Mesenchymal stem cell (in vitro differentiated cells and primary cell): ENCODE measurements around the gene MACROD1.

Experiments used
- DNase-seq: peaks from one replicate; pipeline ENCODE4 v3.0.0-alpha.2; 2013
- H2AFZ ChIP-seq: one replicate; pipeline ENCODE4 v1.6.1; 2013; ENCODE audit warnings: low read depth, mild to moderate bottlenecking, control low read depth, inconsistent platforms, low read length, moderate library complexity
- H2AK5ac ChIP-seq: 2 replicates; pipeline ENCODE4 v1.6.1; 2013; ENCODE audit warnings: low read length, moderate library complexity, mild to moderate bottlenecking, inconsistent platforms; ENCODE audit not compliant: severe bottlenecking
- H2BK120ac ChIP-seq: one replicate; pipeline ENCODE4 v1.6.1; 2013; ENCODE audit warnings: low read depth, mild to moderate bottlenecking, inconsistent platforms, low read length, moderate library complexity
- H2BK12ac ChIP-seq, 2 experiments: one replicate each; pipeline ENCODE4 v1.6.1; 2013; ENCODE audit warnings: inconsistent platforms in 2 of 2, low read length in 2 of 2, mild to moderate bottlenecking in 2 of 2, moderate library complexity in 2 of 2, control low read depth in 1 of 2
- H2BK15ac ChIP-seq: one replicate; pipeline ENCODE4 v1.6.1; 2013; ENCODE audit warnings: mild to moderate bottlenecking, low read depth, inconsistent platforms; ENCODE audit not compliant: poor library complexity, severe bottlenecking
- H2BK5ac ChIP-seq: 2 replicates; pipeline ENCODE4 v1.6.1; 2013; ENCODE audit warnings: low read depth, mild to moderate bottlenecking, low read length, control low read depth, inconsistent platforms; ENCODE audit not compliant: poor library complexity, severe bottlenecking
- H3K14ac ChIP-seq, 2 experiments: one replicate each; pipeline ENCODE4 v1.6.1; 2013; ENCODE audit warnings: inconsistent platforms in 2 of 2, low read length in 2 of 2, control low read depth in 1 of 2, mild to moderate bottlenecking in 1 of 2, moderate library complexity in 1 of 2
- H3K18ac ChIP-seq, 2 experiments: one replicate each; pipeline ENCODE4 v1.6.1; 2013; ENCODE audit warnings: inconsistent platforms in 2 of 2, low read length in 2 of 2, control low read depth in 1 of 2, low read depth in 1 of 2, mild to moderate bottlenecking in 1 of 2
- H3K23ac ChIP-seq, 2 experiments: one replicate each; pipeline ENCODE4 v1.6.1; 2013; ENCODE audit warnings: inconsistent platforms in 2 of 2, low read length in 2 of 2, mild to moderate bottlenecking in 2 of 2, moderate library complexity in 2 of 2, control low read depth in 1 of 2
- H3K27ac ChIP-seq: 2 replicates; pipeline ENCODE4 v1.5.1; 2013; ENCODE audit warnings: mild to moderate bottlenecking, moderate library complexity, low read length, control low read depth, inconsistent platforms; ENCODE audit not compliant: poor library complexity, severe bottlenecking
- H3K27me3 ChIP-seq, 2 experiments: 2 replicates each; pipeline versions ENCODE4 v1.6.1 to v1.7.0; 2013; ENCODE audit warnings: low read length in 2 of 2, mild to moderate bottlenecking in 2 of 2, moderate library complexity in 2 of 2, control low read depth in 1 of 2, inconsistent platforms in 1 of 2; ENCODE audit not compliant: control insufficient read depth in 1 of 2, insufficient read depth in 1 of 2
- H3K36me3 ChIP-seq, 2 experiments: 2 replicates each; pipeline versions ENCODE4 v1.6.1 to v1.7.0; 2013; ENCODE audit warnings: low read length in 2 of 2, control low read depth in 1 of 2, inconsistent platforms in 1 of 2, low read depth in 1 of 2, mild to moderate bottlenecking in 1 of 2; ENCODE audit not compliant: insufficient read depth in 2 of 2, control insufficient read depth in 1 of 2
- H3K4ac ChIP-seq, 2 experiments: one replicate each; pipeline ENCODE4 v1.6.1; 2013; ENCODE audit warnings: inconsistent platforms in 2 of 2, low read length in 2 of 2, mild to moderate bottlenecking in 2 of 2, moderate library complexity in 2 of 2, control low read depth in 1 of 2, low read depth in 1 of 2
- H3K4me1 ChIP-seq: 2 replicates; pipeline ENCODE4 v1.6.1; 2013; ENCODE audit warnings: low read depth, low read length, control low read depth; ENCODE audit not compliant: control insufficient read depth, insufficient read depth
- H3K4me2 ChIP-seq: 2 replicates; pipeline ENCODE4 v1.6.1; 2013; ENCODE audit warnings: low read length, mild to moderate bottlenecking, inconsistent platforms; ENCODE audit not compliant: poor library complexity, severe bottlenecking
- H3K4me3 ChIP-seq, 2 experiments: 2 replicates each; pipeline versions ENCODE4 v1.5.1 to v1.7.0; 2013; ENCODE audit warnings: low read length in 2 of 2, mild to moderate bottlenecking in 2 of 2, control low read depth in 1 of 2, low read depth in 1 of 2; ENCODE audit not compliant: insufficient read depth in 1 of 2
- H3K79me1 ChIP-seq: replicated peaks from 2 replicates; pipeline ENCODE4 v1.6.1; 2013; ENCODE audit warnings: mild to moderate bottlenecking, control low read depth, low read length, inconsistent platforms; ENCODE audit not compliant: poor library complexity, severe bottlenecking
- H3K9ac ChIP-seq: 2 replicates; pipeline ENCODE4 v1.7.0; 2013; ENCODE audit warnings: mild to moderate bottlenecking, low read length, moderate library complexity
- H3K9me3 ChIP-seq: 2 replicates; pipeline ENCODE4 v1.7.0; 2013; ENCODE audit warnings: mild to moderate bottlenecking, low read length; ENCODE audit not compliant: control insufficient read depth
- H4K8ac ChIP-seq: one replicate; pipeline ENCODE4 v1.6.1; 2013; ENCODE audit warnings: inconsistent platforms, mild to moderate bottlenecking, low read length, moderate library complexity
- H4K91ac ChIP-seq: one replicate; pipeline ENCODE4 v1.6.1; 2013; ENCODE audit warnings: mild to moderate bottlenecking, low read length, inconsistent platforms
- WGBS: methylation state at CpG from one replicate; pipeline ENCODE4 v1.1.7; 2013; ENCODE audit warnings: mixed read lengths; 5-methylcytosine and 5-hydroxymethylcytosine counted together

The MACROD1 gene

DNA sequence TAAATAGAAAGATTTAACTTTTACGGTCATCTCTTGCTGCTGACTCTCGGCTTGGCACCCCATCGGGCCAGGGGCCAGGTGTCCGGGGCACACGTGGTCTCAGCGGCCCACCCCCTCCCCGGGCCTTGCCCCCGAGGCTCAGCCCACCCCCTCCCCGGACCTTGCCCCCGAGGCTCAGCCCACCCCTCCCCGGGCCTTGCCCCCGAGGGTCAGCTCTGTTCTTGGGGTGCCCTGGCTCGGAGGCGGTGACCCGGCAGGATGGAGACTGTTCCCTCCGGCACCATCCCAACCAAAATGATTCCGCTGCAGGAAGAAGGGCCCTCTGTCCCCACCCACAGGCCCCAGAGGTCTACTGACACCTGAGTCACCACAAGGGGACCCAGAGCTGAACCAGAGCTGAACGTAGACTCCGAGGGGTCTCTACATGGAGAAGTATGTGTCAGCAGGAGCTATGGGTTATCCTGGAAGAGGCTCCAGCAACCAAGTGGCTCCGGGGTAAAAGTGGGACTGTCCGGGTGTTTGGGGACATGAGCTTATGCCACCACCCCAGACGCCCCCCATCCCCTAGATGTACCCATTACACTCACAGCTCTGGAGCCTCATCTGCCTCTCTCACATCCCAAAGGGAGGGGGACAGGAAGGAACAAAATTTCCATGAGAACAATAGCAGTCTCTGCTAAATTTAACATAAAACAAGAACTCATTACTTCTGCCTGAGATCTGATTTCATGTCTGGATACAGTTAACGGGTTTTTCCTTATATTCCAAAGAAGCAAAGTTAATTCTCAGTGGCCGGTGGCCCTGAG, 38.4 kb downstream of the MACROD1 start:
- Histone ChIP-seq H2BK15ac (no peak overlapping the region), H3K27ac (no peak overlapping the region), H3K18ac (no peak overlapping the region), H2AFZ (no peak overlapping the region), H2BK5ac (no peak overlapping the region), H3K9me3 (no peaks in the 10 kb centered on the region), H3K4me2 (no peak overlapping the region), H3K36me3 (no peaks in the 10 kb centered on the region), H3K9ac (no peak overlapping the region), H3K79me1 (peaks cover 3% of the 10 kb centered on the region), H2BK120ac (no peak overlapping the region), H3K27me3 (peaks cover 9 to 47% of the 10 kb centered on the region in 2 experiments), H3K4me3 (no peak overlapping the region), H3K14ac (no peak overlapping the region), H2BK12ac (no peak overlapping the region), H3K4ac (no peak overlapping the region), H3K23ac (no peak overlapping the region), H2AK5ac (no peak overlapping the region), H4K91ac (no peak overlapping the region), H4K8ac (no peak overlapping the region), H3K4me1 (peaks cover 6% of the 10 kb centered on the region)
- no peak for DNase-seq
- 87% methylated on average over 21 of the region's 24 CpGs for WGBS

GRCh38 chr11:64126796-64127195, 39.1 kb downstream of the MACROD1 start:
- Histone ChIP-seq H4K8ac (no peak overlapping the region), H2BK5ac (no peak overlapping the region)

DNA sequence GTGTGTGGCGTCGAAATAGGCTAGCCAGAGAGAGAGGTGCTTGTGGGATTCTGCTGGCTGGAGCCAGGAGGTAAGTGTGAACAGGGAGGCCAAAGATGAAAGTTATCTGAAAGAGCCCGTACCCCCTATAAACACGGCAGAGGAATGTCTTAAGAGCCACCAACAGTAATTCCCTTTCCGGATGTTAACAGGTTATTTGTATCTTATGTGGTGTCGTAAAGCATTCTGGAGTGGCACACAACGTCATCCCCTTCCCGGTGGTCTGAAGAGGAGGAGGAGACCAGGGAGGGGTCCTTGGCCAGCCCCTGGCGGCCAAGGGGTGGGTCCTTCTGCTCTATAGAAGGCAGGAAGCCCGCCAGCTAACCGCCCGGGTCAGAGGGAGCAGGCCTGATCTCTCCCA, 39.5 kb downstream of the MACROD1 start:
- Histone ChIP-seq H3K27ac (no peak overlapping the region), H3K4ac (no peak overlapping the region), H3K9me3 (no peaks in the 10 kb centered on the region), H3K4me2 (no peak overlapping the region), H4K8ac (no peak overlapping the region), H2BK12ac (no peak overlapping the region), H3K23ac (no peak overlapping the region), H3K79me1 (peaks cover 3% of the 10 kb centered on the region), H3K4me3 (no peak overlapping the region), H2AK5ac (no peak overlapping the region), H3K9ac (no peak overlapping the region), H3K4me1 (peaks cover 12% of the 10 kb centered on the region), H4K91ac (no peak overlapping the region), H2BK5ac (no peak overlapping the region), H3K18ac (no peak overlapping the region), H2BK120ac (no peak overlapping the region), H3K36me3 (no peaks in the 10 kb centered on the region), H2BK15ac (peak overlapping the region; percentile 15), H3K27me3 (peaks cover 9 to 46% of the 10 kb centered on the region in 2 experiments), H3K14ac (no peak overlapping the region), H2AFZ (no peak overlapping the region)
- no peak for DNase-seq
- WGBS = 71% methylated on average over 12 of the region's 12 CpGs

More at GRCh38 chr11:64126796-64127195, 39.1 kb downstream of the MACROD1 start:
- H2AK5ac ChIP-seq = no peak overlapping the region
- no peak overlapping the region for H2BK120ac ChIP-seq
- no peak overlapping the region for H2AFZ ChIP-seq
- no peak for DNase-seq
- no peak overlapping the region for H4K91ac ChIP-seq
- H3K9me3 ChIP-seq = no peaks in the 10 kb centered on the region
- no peak overlapping the region for H2BK12ac ChIP-seq
- peaks cover 3% of the 10 kb centered on the region for H3K79me1 ChIP-seq
- no peak overlapping the region for H3K4me2 ChIP-seq
- peak overlapping the region; percentile 15 for H2BK15ac ChIP-seq
- H3K9ac ChIP-seq = no peak overlapping the region
- H3K23ac ChIP-seq = no peak overlapping the region
- no peak overlapping the region for H3K14ac ChIP-seq
- no peaks in the 10 kb centered on the region for H3K36me3 ChIP-seq
- peaks cover 9 to 46% of the 10 kb centered on the region in 2 experiments for H3K27me3 ChIP-seq
- H3K27ac ChIP-seq = no peak overlapping the region
- H3K4me3 ChIP-seq = no peak overlapping the region
- 86% methylated on average over 10 of the region's 17 CpGs for WGBS
- no peak overlapping the region for H3K4ac ChIP-seq
- H3K4me1 ChIP-seq = peaks cover 9% of the 10 kb centered on the region
- no peak overlapping the region for H3K18ac ChIP-seq

DNA sequence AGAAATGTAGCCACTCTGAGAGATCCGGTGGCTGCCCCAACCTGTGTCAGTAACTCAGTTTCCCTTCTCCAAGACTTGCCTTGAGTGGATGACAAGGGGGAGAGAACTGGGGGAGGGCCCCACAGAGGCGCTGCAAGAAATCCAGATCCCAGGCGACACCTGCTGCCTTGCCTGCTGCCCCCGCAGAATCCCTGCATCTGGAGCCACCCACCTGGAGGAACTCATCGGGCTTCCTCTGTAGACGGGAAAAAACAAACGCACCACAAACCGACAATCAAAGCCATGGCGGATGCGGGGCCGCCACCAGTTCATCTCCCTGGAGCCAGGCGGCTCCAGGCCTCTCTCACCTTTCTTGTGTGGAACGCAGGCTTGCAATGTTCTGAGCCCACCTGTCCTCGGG, 40.2 kb downstream of the MACROD1 start:
- no peak overlapping the region for H3K18ac ChIP-seq
- H3K4me2 ChIP-seq = no peak overlapping the region
- H3K9me3 ChIP-seq = no peaks in the 10 kb centered on the region
- H4K91ac ChIP-seq = no peak overlapping the region
- H2AK5ac ChIP-seq = no peak overlapping the region
- H3K4me3 ChIP-seq = no peak overlapping the region
- no peak overlapping the region for H3K4ac ChIP-seq
- peak overlapping the region; percentile 52 for H2BK15ac ChIP-seq
- H3K4me1 ChIP-seq = peaks cover 18% of the 10 kb centered on the region
- H3K14ac ChIP-seq = no peak overlapping the region
- DNase-seq = no peak
- peaks cover 9 to 41% of the 10 kb centered on the region in 2 experiments for H3K27me3 ChIP-seq
- no peak overlapping the region for H3K27ac ChIP-seq
- no peaks in the 10 kb centered on the region for H3K36me3 ChIP-seq
- no peak overlapping the region for H2BK12ac ChIP-seq
- no peak overlapping the region for H3K23ac ChIP-seq
- peaks cover 3% of the 10 kb centered on the region for H3K79me1 ChIP-seq
- no peak overlapping the region for H2BK5ac ChIP-seq
- WGBS = 91% methylated on average over 14 of the region's 14 CpGs
- no peak overlapping the region for H2AFZ ChIP-seq
- no peak overlapping the region for H2BK120ac ChIP-seq
- H3K9ac ChIP-seq = no peak overlapping the region
- H4K8ac ChIP-seq = no peak overlapping the region
